Stimulated activated naive CD8-positive, alpha-beta T cell treated with anti-CD3 and anti-CD28 coated beads, Interleukin-15, Interleukin-2, amounts not matched to agents 100 ng/mL and 50 ng/mL, for 24 hours (primary cell): ENCODE measurements around the gene B3GNT7.
"Not testable (repeated sequence)": the region's sequence is repeated elsewhere in the genome, so short reads cannot be mapped to it uniquely, and the experiment has no call there.

Source experiments
- H3K27ac Mint-ChIP-seq: one replicate; pipeline ENCODE4 v1.8.0; 2021; ENCODE audit warnings: mild to moderate bottlenecking, mixed read lengths
- H3K27me3 Mint-ChIP-seq: one replicate; pipeline ENCODE4 v1.8.0; 2021; ENCODE audit warnings: mixed read lengths
- H3K36me3 Mint-ChIP-seq: one replicate; pipeline ENCODE4 v1.8.0; 2021; ENCODE audit warnings: low read depth, mixed read lengths
- H3K4me1 Mint-ChIP-seq: one replicate; pipeline ENCODE4 v1.8.0; 2021; ENCODE audit warnings: low read depth, mixed read lengths
- H3K4me3 Mint-ChIP-seq: one replicate; pipeline ENCODE4 v1.8.0; 2021; ENCODE audit warnings: mild to moderate bottlenecking, mixed read lengths
- H3K9me3 Mint-ChIP-seq: one replicate; pipeline ENCODE4 v1.8.0; 2021; ENCODE audit warnings: mixed read lengths

B3GNT7 gene

GRCh38 chr2:231395188-231396057, at the start of gene B3GNT7:
TSS of gene B3GNT7 (plus strand) at chr2:231395710. CDS start at chr2:231395804, 94 bp downstream.
- H3K36me3 Mint-ChIP-seq, result no peaks in the 10 kb centered on the region
- no peaks in the 10 kb centered on the region for H3K9me3 Mint-ChIP-seq
- H3K4me3 Mint-ChIP-seq, result peak within 1 kb of the TSS; percentile 84
- H3K27ac Mint-ChIP-seq, result peak within 1 kb of the TSS; percentile 33
- H3K4me1 Mint-ChIP-seq, result peaks cover 48% of the 10 kb centered on the region
- peaks cover 19% of the 10 kb centered on the region for H3K27me3 Mint-ChIP-seq

- Mint-ChIP-seq H3K27me3 (no peaks in the 10 kb centered on the region), H3K4me3 (no peak overlapping the region), H3K27ac (no peak overlapping the region), H3K4me1 (no peaks in the 10 kb centered on the region), H3K36me3 (no peaks in the 10 kb centered on the region), H3K9me3 (no peaks in the 10 kb centered on the region)
These were observed 48.4 kb upstream of the B3GNT7 start for GRCh38 chr2:231347081-231347480.

GRCh38 chr2:231347638-231348037, 47.9 kb upstream of the B3GNT7 start:
- no peaks in the 10 kb centered on the region for H3K36me3 Mint-ChIP-seq
- no peak overlapping the region for H3K4me3 Mint-ChIP-seq
- no peaks in the 10 kb centered on the region for H3K9me3 Mint-ChIP-seq
- no peaks in the 10 kb centered on the region for H3K27me3 Mint-ChIP-seq
- no peaks in the 10 kb centered on the region for H3K4me1 Mint-ChIP-seq
- no peak overlapping the region for H3K27ac Mint-ChIP-seq

GRCh38 chr2:231348173-231348572, 47.3 kb upstream of the B3GNT7 start:
- H3K27ac Mint-ChIP-seq, result no peak overlapping the region
- no peaks in the 10 kb centered on the region for H3K9me3 Mint-ChIP-seq
- no peaks in the 10 kb centered on the region for H3K27me3 Mint-ChIP-seq
- no peak overlapping the region for H3K4me3 Mint-ChIP-seq
- H3K4me1 Mint-ChIP-seq, result no peaks in the 10 kb centered on the region
- no peaks in the 10 kb centered on the region for H3K36me3 Mint-ChIP-seq

GRCh38 chr2:231348704-231349373, 46.7 kb upstream of the B3GNT7 start:
- H3K9me3 Mint-ChIP-seq, result no peaks in the 10 kb centered on the region

GRCh38 chr2:231349374-231349735, 46.2 kb upstream of the B3GNT7 start:
- H3K27me3 Mint-ChIP-seq, H3K36me3 Mint-ChIP-seq, H3K9me3 Mint-ChIP-seq, H3K4me1 Mint-ChIP-seq, H3K27ac Mint-ChIP-seq, H3K4me3 Mint-ChIP-seq: not testable (repeated sequence)

More at GRCh38 chr2:231348704-231349373, 46.7 kb upstream of the B3GNT7 start:
- Mint-ChIP-seq H3K27ac (no peak overlapping the region), H3K36me3 (no peaks in the 10 kb centered on the region), H3K27me3 (no peaks in the 10 kb centered on the region), H3K4me3 (no peak overlapping the region), H3K4me1 (no peaks in the 10 kb centered on the region)

- Mint-ChIP-seq H3K4me1 (no peaks in the 10 kb centered on the region), H3K9me3 (no peaks in the 10 kb centered on the region), H3K27ac (no peak overlapping the region), H3K27me3 (no peaks in the 10 kb centered on the region), H3K4me3 (no peak overlapping the region), H3K36me3 (no peaks in the 10 kb centered on the region)
These were observed 43.9 kb upstream of the B3GNT7 start for GRCh38 chr2:231351648-231352047.

GRCh38 chr2:231353469-231353868, 42.0 kb upstream of the B3GNT7 start:
- Mint-ChIP-seq H3K9me3 (no peaks in the 10 kb centered on the region), H3K4me1 (no peaks in the 10 kb centered on the region), H3K27me3 (no peaks in the 10 kb centered on the region), H3K27ac (no peak overlapping the region), H3K36me3 (no peaks in the 10 kb centered on the region), H3K4me3 (no peak overlapping the region)

- Mint-ChIP-seq H3K4me3 (no peak overlapping the region), H3K36me3 (no peaks in the 10 kb centered on the region), H3K9me3 (no peaks in the 10 kb centered on the region), H3K27ac (no peak overlapping the region), H3K27me3 (no peaks in the 10 kb centered on the region), H3K4me1 (no peaks in the 10 kb centered on the region)
These were observed 39.7 kb upstream of the B3GNT7 start for GRCh38 chr2:231355508-231356465.

GRCh38 chr2:231356466-231356844, 39.1 kb upstream of the B3GNT7 start:
- Mint-ChIP-seq H3K36me3 (no peaks in the 10 kb centered on the region), H3K4me3 (no peak overlapping the region), H3K9me3 (no peaks in the 10 kb centered on the region), H3K4me1 (no peaks in the 10 kb centered on the region), H3K27ac (no peak overlapping the region), H3K27me3 (no peaks in the 10 kb centered on the region)

- peaks cover 5% of the 10 kb centered on the region for H3K4me1 Mint-ChIP-seq
- H3K27me3 Mint-ChIP-seq, result no peaks in the 10 kb centered on the region
- no peak overlapping the region for H3K4me3 Mint-ChIP-seq
- H3K36me3 Mint-ChIP-seq, result no peaks in the 10 kb centered on the region
- no peak overlapping the region for H3K27ac Mint-ChIP-seq
- no peaks in the 10 kb centered on the region for H3K9me3 Mint-ChIP-seq
These were observed 38.5 kb upstream of the B3GNT7 start for GRCh38 chr2:231357048-231357447.

GRCh38 chr2:231357931-231358330, 37.6 kb upstream of the B3GNT7 start:
- no peaks in the 10 kb centered on the region for H3K27me3 Mint-ChIP-seq
- no peaks in the 10 kb centered on the region for H3K36me3 Mint-ChIP-seq
- H3K9me3 Mint-ChIP-seq, result no peaks in the 10 kb centered on the region
- no peak overlapping the region for H3K27ac Mint-ChIP-seq
- H3K4me1 Mint-ChIP-seq, result peaks cover 14% of the 10 kb centered on the region
- H3K4me3 Mint-ChIP-seq, result no peak overlapping the region

- Mint-ChIP-seq H3K9me3 (no peaks in the 10 kb centered on the region), H3K36me3 (no peaks in the 10 kb centered on the region), H3K27me3 (no peaks in the 10 kb centered on the region), H3K4me1 (peaks cover 18% of the 10 kb centered on the region), H3K4me3 (no peak overlapping the region), H3K27ac (no peak overlapping the region)
These were observed 36.1 kb upstream of the B3GNT7 start for GRCh38 chr2:231359441-231359840.

GRCh38 chr2:231359948-231360347, 35.6 kb upstream of the B3GNT7 start:
- Mint-ChIP-seq H3K4me3 (no peak overlapping the region), H3K36me3 (no peaks in the 10 kb centered on the region), H3K9me3 (no peaks in the 10 kb centered on the region), H3K4me1 (peaks cover 18% of the 10 kb centered on the region), H3K27me3 (no peaks in the 10 kb centered on the region), H3K27ac (no peak overlapping the region)

GRCh38 chr2:231360401-231360800, 35.1 kb upstream of the B3GNT7 start:
- H3K27ac Mint-ChIP-seq, result no peak overlapping the region
- H3K9me3 Mint-ChIP-seq, result no peaks in the 10 kb centered on the region
- H3K27me3 Mint-ChIP-seq, result no peaks in the 10 kb centered on the region
- H3K36me3 Mint-ChIP-seq, result no peaks in the 10 kb centered on the region
- no peak overlapping the region for H3K4me3 Mint-ChIP-seq
- peaks cover 18% of the 10 kb centered on the region for H3K4me1 Mint-ChIP-seq
